Measurements from ENCODE around the gene OR4D1. TPM values are rescaled to one million over a fixed set of nuclear protein-coding genes. Genes with fewer than 3 reads are reported as not detected.
"Not testable (repeated sequence)": the region's sequence is repeated elsewhere in the genome, so short reads cannot be mapped to it uniquely, and the experiment has no call there.

The OR4D1 gene
- polyA plus RNA-seq (2013, experiment 1 of 2), result 0.10 TPM
- polyA plus RNA-seq (2013, experiment 2 of 2), result 0.13 TPM

- peaks cover 42% of the 10 kb centered on the region for H3K27me3 ChIP-seq (ENCODE audit: insufficient read depth, low read length)
- no peaks in the 10 kb centered on the region for H3K36me3 ChIP-seq (ENCODE audit: insufficient read depth, low read length)
- H3K27ac ChIP-seq (ENCODE audit: low read depth, low read length), result no peak within 1 kb of the TSS
- H3K9ac ChIP-seq (ENCODE audit: low read depth, low read length), result no peak within 1 kb of the TSS
- H3K9me3 ChIP-seq (ENCODE audit: insufficient read depth, low read depth, low read length), result peaks cover 15% of the 10 kb centered on the region; the same call in 1 of the 2 replicates
- 79% methylated on average over 1 of the region's 1 CpG for WGBS
- no peak within 1 kb of the TSS for H3K4me3 ChIP-seq (ENCODE audit: low read length)
- H3K4me1 ChIP-seq (ENCODE audit: insufficient read depth, low read length), result no peaks in the 10 kb centered on the region
Observed at GRCh38 chr17:58147930-58148434, at the start of gene OR4D1. TSS of gene OR4D1 (plus strand) at chr17:58148384. CDS start at chr17:58155154, 6,770 bp downstream.

GRCh38 chr17:58100506-58100905, 47.7 kb upstream of the OR4D1 start:
- H3K9me3 ChIP-seq (ENCODE audit: insufficient read depth, low read depth, low read length), result no peaks in the 10 kb centered on the region
- no peaks in the 10 kb centered on the region for H3K4me1 ChIP-seq (ENCODE audit: insufficient read depth, low read length)
- H3K27me3 ChIP-seq (ENCODE audit: insufficient read depth, low read length), result no peaks in the 10 kb centered on the region
- no peak overlapping the region for H3K9ac ChIP-seq (ENCODE audit: low read depth, low read length)
- H3K4me3 ChIP-seq (ENCODE audit: low read length), result no peak overlapping the region
- no peak overlapping the region for H3K27ac ChIP-seq (ENCODE audit: low read depth, low read length)
- H3K36me3 ChIP-seq (ENCODE audit: insufficient read depth, low read length), result peaks cover 5% of the 10 kb centered on the region; the same call in 1 of the 2 replicates

- H3K36me3 ChIP-seq (ENCODE audit: insufficient read depth, low read length); H3K9me3 ChIP-seq (ENCODE audit: insufficient read depth, low read depth, low read length); H3K27ac ChIP-seq (ENCODE audit: low read depth, low read length); H3K9ac ChIP-seq (ENCODE audit: low read depth, low read length); H3K27me3 ChIP-seq (ENCODE audit: insufficient read depth, low read length); H3K4me1 ChIP-seq (ENCODE audit: insufficient read depth, low read length); H3K4me3 ChIP-seq (ENCODE audit: low read length): not testable (repeated sequence)
Observed at GRCh38 chr17:58101898-58102297, 46.3 kb upstream of the OR4D1 start.

GRCh38 chr17:58105093-58105492, 43.1 kb upstream of the OR4D1 start:
- WGBS, result no CpG with 5 or more reads among the region's 1 CpG
- Histone ChIP-seq H3K9me3 (ENCODE audit: insufficient read depth, low read depth, low read length) (no peaks in the 10 kb centered on the region), H3K4me1 (ENCODE audit: insufficient read depth, low read length) (no peaks in the 10 kb centered on the region), H3K27me3 (ENCODE audit: insufficient read depth, low read length) (no peaks in the 10 kb centered on the region; the same call in 1 of the 2 replicates), H3K36me3 (ENCODE audit: insufficient read depth, low read length) (no peaks in the 10 kb centered on the region), H3K27ac (ENCODE audit: low read depth, low read length) (no peak overlapping the region), H3K4me3 (ENCODE audit: low read length) (no peak overlapping the region), H3K9ac (ENCODE audit: low read depth, low read length) (no peak overlapping the region)

GRCh38 chr17:58107306-58107705, 40.9 kb upstream of the OR4D1 start:
- WGBS, result no CpG with 5 or more reads among the region's 1 CpG
- H3K36me3 ChIP-seq (ENCODE audit: insufficient read depth, low read length), result no peaks in the 10 kb centered on the region
- no peaks in the 10 kb centered on the region for H3K9me3 ChIP-seq (ENCODE audit: insufficient read depth, low read depth, low read length)
- H3K4me3 ChIP-seq (ENCODE audit: low read length), result no peak overlapping the region
- H3K4me1 ChIP-seq (ENCODE audit: insufficient read depth, low read length), result no peaks in the 10 kb centered on the region
- H3K9ac ChIP-seq (ENCODE audit: low read depth, low read length), result no peak overlapping the region
- no peaks in the 10 kb centered on the region; the same call in 1 of the 2 replicates for H3K27me3 ChIP-seq (ENCODE audit: insufficient read depth, low read length)
- no peak overlapping the region for H3K27ac ChIP-seq (ENCODE audit: low read depth, low read length)

GRCh38 chr17:58109197-58109596, 39.0 kb upstream of the OR4D1 start:
- no CpG with 5 or more reads among the region's 1 CpG for WGBS
- H3K9me3 ChIP-seq (ENCODE audit: insufficient read depth, low read depth, low read length), result no peaks in the 10 kb centered on the region

GRCh38 chr17:58110012-58110411, 38.2 kb upstream of the OR4D1 start:
- Histone ChIP-seq H3K4me1 (ENCODE audit: insufficient read depth, low read length) (no peaks in the 10 kb centered on the region), H3K27ac (ENCODE audit: low read depth, low read length) (no peak overlapping the region), H3K9me3 (ENCODE audit: insufficient read depth, low read depth, low read length) (no peaks in the 10 kb centered on the region), H3K27me3 (ENCODE audit: insufficient read depth, low read length) (peaks cover 7% of the 10 kb centered on the region; the same call in 1 of the 2 replicates), H3K36me3 (ENCODE audit: insufficient read depth, low read length) (no peaks in the 10 kb centered on the region), H3K9ac (ENCODE audit: low read depth, low read length) (no peak overlapping the region), H3K4me3 (ENCODE audit: low read length) (no peak overlapping the region)
- WGBS, result 84% methylated on average over 5 of the region's 5 CpGs

More at GRCh38 chr17:58109197-58109596, 39.0 kb upstream of the OR4D1 start:
- Histone ChIP-seq H3K4me1 (ENCODE audit: insufficient read depth, low read length) (no peaks in the 10 kb centered on the region), H3K4me3 (ENCODE audit: low read length) (no peak overlapping the region), H3K36me3 (ENCODE audit: insufficient read depth, low read length) (no peaks in the 10 kb centered on the region), H3K27ac (ENCODE audit: low read depth, low read length) (no peak overlapping the region), H3K9ac (ENCODE audit: low read depth, low read length) (no peak overlapping the region), H3K27me3 (ENCODE audit: insufficient read depth, low read length) (peaks cover 3% of the 10 kb centered on the region; the same call in 1 of the 2 replicates)

GRCh38 chr17:58111676-58112075, 36.5 kb upstream of the OR4D1 start:
- no peaks in the 10 kb centered on the region for H3K9me3 ChIP-seq (ENCODE audit: insufficient read depth, low read depth, low read length)
- H3K9ac ChIP-seq (ENCODE audit: low read depth, low read length), result no peak overlapping the region
- no peaks in the 10 kb centered on the region for H3K4me1 ChIP-seq (ENCODE audit: insufficient read depth, low read length)
- no peaks in the 10 kb centered on the region for H3K36me3 ChIP-seq (ENCODE audit: insufficient read depth, low read length)
- WGBS, result 84% methylated on average over 3 of the region's 3 CpGs
- no peak overlapping the region for H3K27ac ChIP-seq (ENCODE audit: low read depth, low read length)
- no peak overlapping the region for H3K4me3 ChIP-seq (ENCODE audit: low read length)
- H3K27me3 ChIP-seq (ENCODE audit: insufficient read depth, low read length), result peaks cover 7% of the 10 kb centered on the region; the same call in 1 of the 2 replicates

- H3K27ac ChIP-seq (ENCODE audit: low read depth, low read length), result no peak overlapping the region
- no peaks in the 10 kb centered on the region for H3K36me3 ChIP-seq (ENCODE audit: insufficient read depth, low read length)
- H3K4me1 ChIP-seq (ENCODE audit: insufficient read depth, low read length), result no peaks in the 10 kb centered on the region
- H3K27me3 ChIP-seq (ENCODE audit: insufficient read depth, low read length), result peaks cover 11% of the 10 kb centered on the region; the same call in 1 of the 2 replicates
- no peak overlapping the region for H3K4me3 ChIP-seq (ENCODE audit: low read length)
- H3K9ac ChIP-seq (ENCODE audit: low read depth, low read length), result no peak overlapping the region
- WGBS, result 49% methylated on average over 17 of the region's 17 CpGs
- no peaks in the 10 kb centered on the region for H3K9me3 ChIP-seq (ENCODE audit: insufficient read depth, low read depth, low read length)
Observed at GRCh38 chr17:58112970-58113631, 35.1 kb upstream of the OR4D1 start.

GRCh38 chr17:58113947-58114346, 34.2 kb upstream of the OR4D1 start:
- Histone ChIP-seq H3K9ac (ENCODE audit: low read depth, low read length) (no peak overlapping the region), H3K9me3 (ENCODE audit: insufficient read depth, low read depth, low read length) (no peaks in the 10 kb centered on the region), H3K4me3 (ENCODE audit: low read length) (no peak overlapping the region), H3K27me3 (ENCODE audit: insufficient read depth, low read length) (peaks cover 12% of the 10 kb centered on the region; the same call in 1 of the 2 replicates), H3K36me3 (ENCODE audit: insufficient read depth, low read length) (no peaks in the 10 kb centered on the region), H3K4me1 (ENCODE audit: insufficient read depth, low read length) (no peaks in the 10 kb centered on the region), H3K27ac (ENCODE audit: low read depth, low read length) (no peak overlapping the region)
- WGBS, result 89% methylated on average over 4 of the region's 4 CpGs

- Histone ChIP-seq H3K4me1 (ENCODE audit: insufficient read depth, low read length) (no peaks in the 10 kb centered on the region), H3K27me3 (ENCODE audit: insufficient read depth, low read length) (peaks cover 15% of the 10 kb centered on the region; the same call in 1 of the 2 replicates), H3K4me3 (ENCODE audit: low read length) (no peak overlapping the region), H3K36me3 (ENCODE audit: insufficient read depth, low read length) (no peaks in the 10 kb centered on the region), H3K9me3 (ENCODE audit: insufficient read depth, low read depth, low read length) (no peaks in the 10 kb centered on the region), H3K27ac (ENCODE audit: low read depth, low read length) (no peak overlapping the region), H3K9ac (ENCODE audit: low read depth, low read length) (no peak overlapping the region)
- 93% methylated on average over 5 of the region's 5 CpGs for WGBS
Observed at GRCh38 chr17:58117382-58117781, 30.8 kb upstream of the OR4D1 start.

All from HUES64 (cell line).